ENCODE results near the gene TMEM117.

TMEM117 gene

DNA sequence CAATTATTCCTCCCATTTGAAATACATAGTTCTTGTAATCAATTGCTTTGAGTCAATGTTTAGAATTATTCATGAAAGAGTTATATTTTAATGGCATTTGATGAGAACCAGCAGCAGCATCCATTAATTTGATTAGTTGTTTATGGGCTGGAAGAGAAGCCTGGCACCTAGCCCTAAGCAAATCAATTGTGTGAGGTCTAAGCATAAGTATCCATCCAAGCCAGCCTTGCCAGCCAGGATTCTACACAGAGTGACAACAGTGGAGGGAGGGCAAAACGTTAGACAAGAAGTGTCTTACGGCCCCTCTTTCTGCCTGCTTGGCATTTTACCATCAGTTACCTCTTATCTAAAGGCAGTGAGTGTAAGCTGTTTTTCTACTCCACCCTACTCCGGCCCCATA is 561.8 kb downstream of the TMEM117 start:
- DNase-seq, result no peak

DNA sequence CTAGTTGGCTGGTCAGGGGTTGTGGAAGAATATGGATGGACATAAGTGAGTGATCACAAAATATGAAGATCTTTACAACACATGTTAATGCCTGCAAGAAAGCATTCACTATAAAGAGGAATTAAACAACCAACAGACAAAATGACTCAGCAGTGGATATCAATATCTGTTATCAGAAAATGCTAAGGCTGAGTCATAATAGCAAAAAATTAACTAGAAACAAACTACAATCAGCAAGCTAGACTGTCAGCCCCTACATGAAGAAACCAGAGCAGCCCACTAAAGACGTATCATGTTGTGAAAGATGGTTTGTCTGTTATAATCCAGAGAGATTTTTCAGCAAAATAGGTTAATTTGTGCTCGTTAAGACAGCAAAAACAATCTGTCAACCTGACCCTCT is 567.3 kb downstream of the TMEM117 start:
- no peak for DNase-seq

- no peak for DNase-seq
These were observed 569.4 kb downstream of the TMEM117 start for GRCh38 chr12:44405297-44405696.

- no peak for DNase-seq
These were observed 586.7 kb downstream of the TMEM117 start for GRCh38 chr12:44422559-44422958.

GRCh38 chr12:44428825-44429224 is 592.9 kb downstream of the TMEM117 start:
- DNase-seq, result no peak

GRCh38 chr12:44431647-44432343 is 595.9 kb downstream of the TMEM117 start:
- no peak for DNase-seq

DNA sequence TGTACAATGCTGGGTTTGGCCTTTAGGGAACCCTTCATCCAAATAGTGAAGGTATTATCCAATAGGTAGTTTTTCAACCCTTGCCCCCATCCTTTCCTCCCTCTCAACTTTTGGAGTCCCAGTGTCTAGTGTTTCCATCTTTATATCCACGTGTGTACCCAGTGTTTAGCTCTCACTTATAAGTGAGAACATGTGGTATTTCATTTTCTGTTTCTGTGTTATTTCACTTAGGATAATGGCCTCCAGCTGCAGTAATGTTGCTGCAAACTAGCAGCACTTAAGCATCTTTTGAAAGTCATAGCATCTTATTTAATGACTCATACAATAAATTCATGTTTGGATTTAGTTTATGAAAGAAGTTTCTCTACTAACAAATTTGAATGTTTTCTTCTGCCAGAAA is 597.8 kb downstream of the TMEM117 start:
- DNase-seq, result no peak

- DNase-seq, result no peak
These were observed 600.9 kb downstream of the TMEM117 start for GRCh38 chr12:44436756-44437155.

All from SHP77 (cell line).